ENCODE data around the gene DNAH7. TPM values are rescaled to one million over a fixed set of nuclear protein-coding genes. Genes with fewer than 3 reads are reported as not detected.

DNAH7 gene
- total RNA-seq, 1 donor from 2014 or later = 0.98 TPM

- intact Hi-C loops (cut with DNase I) = no loop called here
- Histone ChIP-seq H3K4me3 (no peak overlapping the region), H3K36me3 (peaks cover 23% of the 10 kb centered on the region), H3K27me3 (no peaks in the 10 kb centered on the region), H3K4me1 (no peaks in the 10 kb centered on the region), H3K9me3 (no peaks in the 10 kb centered on the region), H3K27ac (no peak overlapping the region)
- no peak for ATAC-seq
- DNase-seq = no peak
- TF ChIP-seq CTCF (IDR thresholded peaks at IDR 0.05) = no peak
Observed at GRCh38 chr2:195730912-195731311, 337.7 kb downstream of the DNAH7 start.

GRCh38 chr2:195727106-195727505 lies 341.5 kb downstream of the DNAH7 start:
- no peak for ATAC-seq

GRCh38 chr2:195722075-195722474 lies 346.6 kb downstream of the DNAH7 start:
- intact Hi-C loops (cut with DNase I) = no loop called here

More at GRCh38 chr2:195727106-195727505, 341.5 kb downstream of the DNAH7 start:
- TF ChIP-seq CTCF (IDR thresholded peaks at IDR 0.05) = no peak
- Histone ChIP-seq H3K4me3 (no peak overlapping the region), H3K4me1 (no peaks in the 10 kb centered on the region), H3K27me3 (no peaks in the 10 kb centered on the region), H3K27ac (no peak overlapping the region), H3K36me3 (peaks cover 24% of the 10 kb centered on the region), H3K9me3 (no peaks in the 10 kb centered on the region)
- intact Hi-C loops (cut with DNase I) = no loop called here
- no peak for DNase-seq

GRCh38 chr2:195721042-195721441 lies 347.6 kb downstream of the DNAH7 start:
- Histone ChIP-seq H3K4me1 (no peaks in the 10 kb centered on the region), H3K27me3 (no peaks in the 10 kb centered on the region), H3K4me3 (no peak overlapping the region), H3K36me3 (peaks cover 28% of the 10 kb centered on the region), H3K27ac (no peak overlapping the region), H3K9me3 (no peaks in the 10 kb centered on the region)
- ATAC-seq = no peak
- no peak for DNase-seq
- TF ChIP-seq CTCF (IDR thresholded peaks at IDR 0.05) = no peak
- intact Hi-C loops (cut with DNase I) = no loop called here

More at GRCh38 chr2:195722075-195722474, 346.6 kb downstream of the DNAH7 start:
- no peak overlapping the region for H3K27ac ChIP-seq
- ATAC-seq (no peak), DNase-seq (no peak)
- no peak overlapping the region for H3K4me3 ChIP-seq
- no peak for TF ChIP-seq CTCF (IDR thresholded peaks at IDR 0.05)
- H3K27me3 ChIP-seq = no peaks in the 10 kb centered on the region
- H3K36me3 ChIP-seq = peaks cover 20% of the 10 kb centered on the region
- H3K9me3 ChIP-seq = no peaks in the 10 kb centered on the region
- H3K4me1 ChIP-seq = no peaks in the 10 kb centered on the region

GRCh38 chr2:195716466-195716865 lies 352.2 kb downstream of the DNAH7 start:
- peaks cover 48% of the 10 kb centered on the region for H3K36me3 ChIP-seq
- ATAC-seq (no peak), DNase-seq (no peak)
- H3K4me1 ChIP-seq = no peaks in the 10 kb centered on the region
- intact Hi-C loops (cut with DNase I) = no loop called here
- H3K4me3 ChIP-seq = no peak overlapping the region
- no peaks in the 10 kb centered on the region for H3K9me3 ChIP-seq
- no peak overlapping the region for H3K27ac ChIP-seq
- no peak for TF ChIP-seq CTCF (IDR thresholded peaks at IDR 0.05)
- H3K27me3 ChIP-seq = no peaks in the 10 kb centered on the region

- no peak for ATAC-seq
- H3K36me3 ChIP-seq = peaks cover 30% of the 10 kb centered on the region
- no peak for TF ChIP-seq CTCF (IDR thresholded peaks at IDR 0.05)
- no peaks in the 10 kb centered on the region for H3K27me3 ChIP-seq
- intact Hi-C loops (cut with DNase I) = no loop called here
- no peak overlapping the region for H3K4me3 ChIP-seq
- no peak overlapping the region for H3K27ac ChIP-seq
- no peaks in the 10 kb centered on the region for H3K9me3 ChIP-seq
- H3K4me1 ChIP-seq = no peaks in the 10 kb centered on the region
- DNase-seq = no peak
Observed at GRCh38 chr2:195711478-195711877, 357.2 kb downstream of the DNAH7 start.

Data from upper lobe of right lung (tissue), 1 donor.